Ovary (tissue), 9 donors: ENCODE results near the gene TSC22D2. TPM values are rescaled to one million over a fixed set of nuclear protein-coding genes. Genes with fewer than 3 reads are reported as not detected.

Experiments used
- DNase-seq, 5 donors: peaks; one replicate each; pipeline ENCODE4 v3.0.0-alpha.2; 2019 to 2020
- H3K27ac ChIP-seq, 2 donors: fragments of 200-600 bp; one replicate each; pipeline versions ENCODE4 v1.5.1 to v1.8.0; 2019 to 2022
- H3K27me3 ChIP-seq: fragments of 200-600 bp; one replicate; pipeline ENCODE4 v1.8.0; 2022
- H3K36me3 ChIP-seq: fragments of 200-600 bp; sonication (generic); one replicate; pipeline ENCODE4 v1.5.1; 2019
- H3K4me1 ChIP-seq: one replicate; pipeline ENCODE4 v1.8.1; 2013; ENCODE audit warnings: mild to moderate bottlenecking, moderate library complexity; ENCODE audit not compliant: insufficient read depth
- H3K4me3 ChIP-seq: fragments of 200-600 bp; sonication (generic); one replicate; pipeline ENCODE4 v1.5.1; 2017
- H3K9me3 ChIP-seq, 2 donors: fragments of 200-600 bp in 1 of 2; sonication (generic) in 1 of 2; one replicate each; pipeline versions ENCODE4 v1.5.1 to v1.8.1; 2013 to 2019; ENCODE audit warnings: mild to moderate bottlenecking in 1 of 2, moderate library complexity in 1 of 2
- CTCF ChIP-seq, 3 donors: fragments of 450-650 bp in 2 of 3; fragments of 200-600 bp in 1 of 3; IDR thresholded peaks; one replicate each; pipeline versions ENCODE4 v1.5.1 to v1.8.0; 2016 to 2022; ENCODE audit warnings: antibody characterized with exemption in 3 of 3, mild to moderate bottlenecking in 1 of 3
- EP300 ChIP-seq: sonication (generic); formaldehyde crosslinking; IDR thresholded peaks from one replicate; pipeline ENCODE4 v1.6.1; 2017; ENCODE audit warnings: antibody characterized with exemption
- POLR2A ChIP-seq: fragments of 450-650 bp; IDR thresholded peaks from one replicate; pipeline ENCODE4 v1.6.1; 2017; ENCODE audit warnings: antibody characterized with exemption, mild to moderate bottlenecking, moderate library complexity
- WGBS, 3 donors: extraction: QIAGEN DNeasy Blood & Tissue Kit in 1 of 3; methylation state at CpG; one replicate each; pipeline versions ENCODE4 v1.1.5 to v1.1.7; 2013 to 2017; 5-methylcytosine and 5-hydroxymethylcytosine counted together
- intact Hi-C, 4 donors: fragments of 100-400 bp; cut with DNase I; formaldehyde crosslinking; loops; one replicate each; pipeline versions ENCODE4 v1.11.0 to v1.15.1; 2022 to 2023
- polyA plus RNA-seq, 2 donors: library from polyadenylated mRNA; stranded (reverse); fragments of 200-250 nt in 1 of 2; fragments of 350-450 nt in 1 of 2; fragmentation: Illumina TruSeq in 1 of 2; extraction: RNeasy Lipid Tissue Mini Kit (QIAGEN cat#74804) in 1 of 2; gene quantifications; one replicate each; pipeline ENCODE4 v1.2.3, GENCODE V29; 2013 to 2014
- total RNA-seq, 7 donors: library from RNA; depleted of rRNA in 2 of 7; stranded (reverse); fragments of >200 nt in 2 of 7; fragmentation: NEBNext Ultra II Directional in 3 of 7; extraction: Animal tissue kit (Norgen Biotek cat#: 25700) in 3 of 7; gene quantifications; one replicate each; pipeline versions ENCODE4 v1.1.0 to v1.2.4, GENCODE V29; 2016 to 2023
- donor health status: DM: no; HTN: no; CAD: no; lungs with moderate emphysema.
- donor health status: DM: no; HTN: no; CAD: no.
- donor health status: Bipolar disorder and iron deficiency.
- donor health status: DM: yes; HTN: yes; CAD: no.
- donor health status: DM: no; HTN: no; CAD: no.
- donor health status: DM: yes; HTN: yes; CAD: no.

The TSC22D2 gene
- total and polyA plus RNA-seq, 9 donors, result 11.2 to 33.4 (median 23.1) TPM

GRCh38 chr3:150379469-150379868 is 28.6 kb upstream of the TSC22D2 start:
- Histone ChIP-seq H3K36me3 (no peaks in the 10 kb centered on the region), H3K27ac (no peak overlapping the region), H3K9me3 (no peaks in the 10 kb centered on the region), H3K4me3 (no peak overlapping the region), H3K4me1 (no peaks in the 10 kb centered on the region), H3K27me3 (no peaks in the 10 kb centered on the region)
- no peak for DNase-seq
- 89 to 100% (median 97%) methylated on average over 1 of the region's 1 CpG for WGBS, 3 donors
- no peak for TF ChIP-seq CTCF (IDR thresholded peaks at IDR 0.05)
- no peak for TF ChIP-seq EP300
- TF ChIP-seq POLR2A, result no peak
- intact Hi-C loops, result no loop called here

- no peaks in the 10 kb centered on the region for H3K9me3 ChIP-seq
- H3K27me3 ChIP-seq, result no peaks in the 10 kb centered on the region
- H3K4me3 ChIP-seq, result no peak overlapping the region
- intact Hi-C loops, result no loop called here
- DNase-seq, result no peak
- no peak overlapping the region for H3K27ac ChIP-seq
- TF ChIP-seq EP300 (no peak), CTCF (IDR thresholded peaks at IDR 0.05) (no peak), POLR2A (no peak)
- H3K36me3 ChIP-seq, result no peaks in the 10 kb centered on the region
- H3K4me1 ChIP-seq, result no peaks in the 10 kb centered on the region
- WGBS, 3 donors, result 62 to 65% (median 62%) methylated on average over 17 of the region's 17 CpGs
These were observed 23.5 kb upstream of the TSC22D2 start for GRCh38 chr3:150384296-150385212.

- no peak for TF ChIP-seq CTCF (IDR thresholded peaks at IDR 0.05)
- no peak for TF ChIP-seq POLR2A
- TF ChIP-seq EP300, result no peak
- Histone ChIP-seq H3K27ac (no peak overlapping the region), H3K9me3 (no peaks in the 10 kb centered on the region), H3K4me3 (no peak overlapping the region), H3K4me1 (no peaks in the 10 kb centered on the region), H3K36me3 (no peaks in the 10 kb centered on the region), H3K27me3 (no peaks in the 10 kb centered on the region)
- 85 to 90% (median 88%) methylated on average over 6 of the region's 6 CpGs for WGBS, 3 donors
- intact Hi-C loops, result no loop called here
- no peak for DNase-seq
These were observed 22.5 kb upstream of the TSC22D2 start for GRCh38 chr3:150385296-150386242.
